ENCODE measurements around the gene PERCC1. TPM values are rescaled to one million over a fixed set of nuclear protein-coding genes. Genes with fewer than 3 reads are reported as not detected.
"Not testable (repeated sequence)": the region's sequence is repeated elsewhere in the genome, so short reads cannot be mapped to it uniquely, and the experiment has no call there.

Gene PERCC1
- total RNA-seq, 1 experiment from 2014 or later, result not detected

DNA sequence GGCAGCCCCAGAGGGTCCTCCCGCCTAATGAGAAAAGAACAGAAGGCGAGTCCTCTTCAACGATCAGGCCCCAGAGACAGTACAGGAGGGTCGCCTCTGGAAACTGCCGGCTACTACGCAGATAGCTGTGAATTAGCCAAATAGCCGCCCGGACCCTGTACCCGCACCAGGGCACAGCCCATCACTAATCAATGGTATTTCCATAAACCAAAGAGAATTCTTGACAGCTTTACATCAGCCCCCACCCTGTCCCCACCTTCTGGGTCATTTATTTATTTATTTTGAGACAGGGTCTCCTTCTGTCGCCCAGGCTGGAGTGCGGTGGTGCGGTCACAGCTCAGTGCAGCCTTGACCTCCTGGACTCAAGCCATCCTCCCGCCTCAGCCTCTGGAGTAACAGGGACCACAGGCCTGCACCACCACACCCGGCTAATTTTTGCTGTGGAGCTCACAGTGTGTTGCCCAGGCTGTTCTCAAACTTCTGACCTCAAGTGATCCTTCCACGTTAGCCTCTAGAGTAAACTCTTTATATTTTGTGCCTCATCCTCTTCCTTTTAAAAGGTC, 44.8 kb downstream of the PERCC1 start:
- TF ChIP-seq, protein P1, sequence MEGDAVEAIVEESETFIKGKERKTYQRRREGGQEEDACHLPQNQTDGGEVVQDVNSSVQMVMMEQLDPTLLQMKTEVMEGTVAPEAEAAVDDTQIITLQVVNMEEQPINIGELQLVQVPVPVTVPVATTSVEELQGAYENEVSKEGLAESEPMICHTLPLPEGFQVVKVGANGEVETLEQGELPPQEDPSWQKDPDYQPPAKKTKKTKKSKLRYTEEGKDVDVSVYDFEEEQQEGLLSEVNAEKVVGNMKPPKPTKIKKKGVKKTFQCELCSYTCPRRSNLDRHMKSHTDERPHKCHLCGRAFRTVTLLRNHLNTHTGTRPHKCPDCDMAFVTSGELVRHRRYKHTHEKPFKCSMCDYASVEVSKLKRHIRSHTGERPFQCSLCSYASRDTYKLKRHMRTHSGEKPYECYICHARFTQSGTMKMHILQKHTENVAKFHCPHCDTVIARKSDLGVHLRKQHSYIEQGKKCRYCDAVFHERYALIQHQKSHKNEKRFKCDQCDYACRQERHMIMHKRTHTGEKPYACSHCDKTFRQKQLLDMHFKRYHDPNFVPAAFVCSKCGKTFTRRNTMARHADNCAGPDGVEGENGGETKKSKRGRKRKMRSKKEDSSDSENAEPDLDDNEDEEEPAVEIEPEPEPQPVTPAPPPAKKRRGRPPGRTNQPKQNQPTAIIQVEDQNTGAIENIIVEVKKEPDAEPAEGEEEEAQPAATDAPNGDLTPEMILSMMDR (conservative IDR thresholded peaks at IDR 0.05; ENCODE audit: low read depth, low read length), result no peak
- no peak for TF ChIP-seq EZH2 (IDR thresholded peaks at IDR 0.05; ENCODE audit: borderline replicate concordance, low read depth, low read length, poor library complexity, severe bottlenecking)
- DNase-seq (ENCODE audit: low spot score), result no peak
- POLR2A ChIA-PET (ENCODE audit: low non-redundant PET), result no interaction called here
- Histone ChIP-seq H3K27me3 (replicated peaks; ENCODE audit: insufficient read depth, low read depth, low read length, poor library complexity) (no peaks in the 10 kb centered on the region), H3K9me3 (ENCODE audit: low read depth, low read length, poor library complexity, severe bottlenecking) (no peaks in the 10 kb centered on the region), H3K27ac (ENCODE audit: low read depth, low read length, poor library complexity, severe bottlenecking) (peak overlapping the region; percentile 96), H3K4me1 (ENCODE audit: insufficient read depth, low read length, poor library complexity, severe bottlenecking) (peaks cover 11% of the 10 kb centered on the region), H3K36me3 (ENCODE audit: insufficient read depth, low read length, poor library complexity, severe bottlenecking) (no peaks in the 10 kb centered on the region), H3K4me3 (ENCODE audit: low read depth, low read length, poor library complexity, severe bottlenecking) (peak overlapping the region; percentile 85)
- CTCF ChIA-PET, result no interaction called here
- intact Hi-C loops (cut with micrococcal nuclease; ENCODE audit: unreplicated experiment), result no loop called here
- BruUV-seq (replicated peaks), result TSS peak; percentile 71

DNA sequence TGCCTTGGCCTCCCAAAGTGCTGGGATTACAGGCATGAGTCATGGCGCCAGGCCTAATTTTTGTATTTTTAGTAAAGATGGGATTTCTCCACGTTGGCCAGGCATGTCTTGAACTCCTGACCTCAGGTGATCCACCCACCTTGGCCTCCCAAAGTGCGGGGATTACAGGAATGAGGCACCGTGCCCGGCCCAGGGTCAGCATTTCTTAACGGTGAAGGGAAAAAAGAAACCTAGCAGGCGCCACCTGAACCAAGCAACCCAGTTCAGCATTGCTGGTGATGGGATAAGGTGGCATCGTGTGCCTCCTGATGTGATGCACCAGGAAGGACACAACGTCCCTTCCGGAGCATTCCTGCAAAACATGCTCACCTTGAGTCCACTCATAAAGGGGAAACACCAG, 46.2 kb downstream of the PERCC1 start:
- ChIA-PET CTCF (no interaction called here), POLR2A (ENCODE audit: low non-redundant PET) (no interaction called here)
- H3K9me3 ChIP-seq (ENCODE audit: low read depth, low read length, poor library complexity, severe bottlenecking), result no peaks in the 10 kb centered on the region
- no peaks in the 10 kb centered on the region for H3K36me3 ChIP-seq (ENCODE audit: insufficient read depth, low read length, poor library complexity, severe bottlenecking)
- TF ChIP-seq, protein P1 (conservative IDR thresholded peaks at IDR 0.05; ENCODE audit: low read depth, low read length), result no peak
- TF ChIP-seq EZH2 (IDR thresholded peaks at IDR 0.05; ENCODE audit: borderline replicate concordance, low read depth, low read length, poor library complexity, severe bottlenecking), result no peak
- intact Hi-C loops (cut with micrococcal nuclease; ENCODE audit: unreplicated experiment), result no loop called here
- no peak overlapping the region for H3K27ac ChIP-seq (ENCODE audit: low read depth, low read length, poor library complexity, severe bottlenecking)
- no peak overlapping the region for H3K4me3 ChIP-seq (ENCODE audit: low read depth, low read length, poor library complexity, severe bottlenecking)
- peaks cover 11% of the 10 kb centered on the region for H3K4me1 ChIP-seq (ENCODE audit: insufficient read depth, low read length, poor library complexity, severe bottlenecking)
- no TSS peak for BruUV-seq (replicated peaks)
- DNase-seq (ENCODE audit: low spot score), result no peak
- H3K27me3 ChIP-seq (replicated peaks; ENCODE audit: insufficient read depth, low read depth, low read length, poor library complexity), result no peaks in the 10 kb centered on the region

DNA sequence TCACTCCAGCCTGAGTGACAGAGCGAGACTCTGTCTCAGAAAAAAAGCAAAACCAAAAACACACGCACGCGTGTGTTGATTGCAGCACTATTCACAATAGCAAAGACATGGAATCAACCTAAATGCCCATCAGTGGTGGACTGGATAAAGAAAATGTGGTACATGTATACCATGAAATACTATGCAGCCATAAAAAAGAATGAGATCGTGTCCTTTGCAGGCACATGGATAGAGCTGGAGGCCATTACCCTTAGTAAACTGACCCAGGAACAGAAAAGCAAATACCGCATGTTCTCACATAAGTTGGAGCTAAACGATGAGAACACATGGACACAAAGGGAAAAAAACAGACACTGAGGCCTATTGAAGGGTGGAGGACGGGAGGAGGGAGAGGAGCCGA, 48.1 kb downstream of the PERCC1 start:
- DNase-seq (ENCODE audit: low spot score); BruUV-seq (replicated peaks); H3K27ac ChIP-seq (ENCODE audit: low read depth, low read length, poor library complexity, severe bottlenecking); H3K36me3 ChIP-seq (ENCODE audit: insufficient read depth, low read length, poor library complexity, severe bottlenecking); H3K4me1 ChIP-seq (ENCODE audit: insufficient read depth, low read length, poor library complexity, severe bottlenecking); H3K4me3 ChIP-seq (ENCODE audit: low read depth, low read length, poor library complexity, severe bottlenecking); H3K27me3 ChIP-seq (replicated peaks; ENCODE audit: insufficient read depth, low read depth, low read length, poor library complexity); H3K9me3 ChIP-seq (ENCODE audit: low read depth, low read length, poor library complexity, severe bottlenecking); POLR2A ChIA-PET (ENCODE audit: low non-redundant PET); CTCF ChIA-PET; intact Hi-C loops (cut with micrococcal nuclease; ENCODE audit: unreplicated experiment): not testable (repeated sequence)

All from A673 (cell line).